IPS DF 6.9 (cell line): ENCODE results near the gene IFI27L1.

Experiments used
- DNase-seq: peaks from one replicate; pipeline ENCODE4 v3.0.0-alpha.2; 2013; ENCODE audit warnings: low read depth, low spot score
- H3K27ac ChIP-seq: one replicate; pipeline ENCODE4 v1.5.1; 2013; ENCODE audit warnings: low read length, control low read depth
- H3K27me3 ChIP-seq: 2 replicates; pipeline ENCODE4 v1.6.1; 2013; ENCODE audit warnings: mild to moderate bottlenecking, low read length; ENCODE audit not compliant: control insufficient read depth, insufficient read depth
- H3K36me3 ChIP-seq: 2 replicates; pipeline ENCODE4 v1.6.1; 2013; ENCODE audit warnings: low read length; ENCODE audit not compliant: control insufficient read depth, insufficient read depth
- H3K4me1 ChIP-seq: 2 replicates; pipeline ENCODE4 v1.6.1; 2013; ENCODE audit warnings: low read length; ENCODE audit not compliant: control insufficient read depth, insufficient read depth
- H3K4me3 ChIP-seq: 2 replicates; pipeline ENCODE4 v1.5.1; 2013; ENCODE audit warnings: mild to moderate bottlenecking, low read length
- H3K9me3 ChIP-seq: 2 replicates; pipeline ENCODE4 v1.6.1; 2013; ENCODE audit warnings: low read length, inconsistent platforms; ENCODE audit not compliant: control insufficient read depth, insufficient read depth
- WGBS: extraction: QIAGEN DNeasy Blood & Tissue Kit; methylation state at CpG from one replicate; pipeline ENCODE4 v1.1.7; 2013; ENCODE audit warnings: mixed read lengths, missing lambda C conversion rate; ENCODE audit not compliant: insufficient read length, insufficient coverage; 5-methylcytosine and 5-hydroxymethylcytosine counted together

The IFI27L1 gene

GRCh38 chr14:94123868-94124267 lies 42.8 kb downstream of the IFI27L1 start:
- WGBS = no CpG with 5 or more reads among the region's 1 CpG
- H3K4me3 ChIP-seq = no peak overlapping the region

GRCh38 chr14:94124582-94125377 lies 43.7 kb downstream of the IFI27L1 start:
- WGBS = no CpG with 5 or more reads among the region's 9 CpGs
- no peaks in the 10 kb centered on the region for H3K9me3 ChIP-seq
- DNase-seq = no peak
- H3K27ac ChIP-seq = no peak overlapping the region
- no peak overlapping the region for H3K4me3 ChIP-seq
- no peaks in the 10 kb centered on the region for H3K36me3 ChIP-seq
- no peaks in the 10 kb centered on the region for H3K27me3 ChIP-seq
- H3K4me1 ChIP-seq = no peaks in the 10 kb centered on the region

More at GRCh38 chr14:94123868-94124267, 42.8 kb downstream of the IFI27L1 start:
- Histone ChIP-seq H3K27me3 (no peaks in the 10 kb centered on the region), H3K9me3 (no peaks in the 10 kb centered on the region), H3K27ac (no peak overlapping the region), H3K36me3 (no peaks in the 10 kb centered on the region), H3K4me1 (no peaks in the 10 kb centered on the region)
- DNase-seq = no peak

GRCh38 chr14:94125659-94126418 lies 44.7 kb downstream of the IFI27L1 start:
- no CpG with 5 or more reads among the region's 6 CpGs for whole genome bisulfite sequencing
- Histone ChIP-seq H3K4me1 (no peaks in the 10 kb centered on the region), H3K36me3 (no peaks in the 10 kb centered on the region), H3K27ac (no peak overlapping the region), H3K9me3 (no peaks in the 10 kb centered on the region), H3K4me3 (no peak overlapping the region), H3K27me3 (no peaks in the 10 kb centered on the region)
- no peak for DNase-seq

GRCh38 chr14:94126419-94126677 lies 45.2 kb downstream of the IFI27L1 start:
- no peak overlapping the region for H3K4me3 ChIP-seq
- H3K36me3 ChIP-seq = no peaks in the 10 kb centered on the region
- no peaks in the 10 kb centered on the region for H3K4me1 ChIP-seq
- H3K27ac ChIP-seq = no peak overlapping the region
- H3K27me3 ChIP-seq = no peaks in the 10 kb centered on the region
- DNase-seq = no peak
- WGBS = no CpG with 5 or more reads among the region's 1 CpG
- H3K9me3 ChIP-seq = no peaks in the 10 kb centered on the region

- DNase-seq = no peak
- Histone ChIP-seq H3K27me3 (no peaks in the 10 kb centered on the region), H3K36me3 (no peaks in the 10 kb centered on the region), H3K9me3 (no peaks in the 10 kb centered on the region), H3K4me3 (no peak overlapping the region), H3K4me1 (no peaks in the 10 kb centered on the region), H3K27ac (no peak overlapping the region)
- WGBS = no CpG with 5 or more reads among the region's 5 CpGs
Measured at GRCh38 chr14:94126800-94127199, 45.7 kb downstream of the IFI27L1 start.

- Histone ChIP-seq H3K36me3 (no peaks in the 10 kb centered on the region), H3K4me3 (no peak overlapping the region), H3K4me1 (no peaks in the 10 kb centered on the region), H3K27me3 (no peaks in the 10 kb centered on the region), H3K27ac (no peak overlapping the region), H3K9me3 (no peaks in the 10 kb centered on the region)
- no peak for DNase-seq
- WGBS = no CpG with 5 or more reads among the region's 6 CpGs
Measured at GRCh38 chr14:94127330-94127729, 46.2 kb downstream of the IFI27L1 start.

- no peak overlapping the region; the same call in 1 of the 2 replicates for H3K4me3 ChIP-seq
Measured at GRCh38 chr14:94128216-94128839, 47.2 kb downstream of the IFI27L1 start.

GRCh38 chr14:94129111-94129757 lies 48.1 kb downstream of the IFI27L1 start, which contains the start of gene IFI27L2:
IFI27L2 (minus strand) TSS chr14:94129604; CDS start chr14:94129564, 40 bp downstream.
- no peak for DNase-seq
- Histone ChIP-seq H3K27me3 (no peaks in the 10 kb centered on the region), H3K27ac (no peak within 1 kb of the TSS), H3K36me3 (no peaks in the 10 kb centered on the region), H3K9me3 (no peaks in the 10 kb centered on the region), H3K4me1 (no peaks in the 10 kb centered on the region), H3K4me3 (peak within 1 kb of the TSS; percentile 69; the same call in 1 of the 2 replicates)
- no CpG with 5 or more reads among the region's 27 CpGs for WGBS

More at GRCh38 chr14:94128216-94128839, 47.2 kb downstream of the IFI27L1 start:
- Histone ChIP-seq H3K27ac (no peak overlapping the region), H3K4me1 (no peaks in the 10 kb centered on the region), H3K9me3 (no peaks in the 10 kb centered on the region), H3K36me3 (no peaks in the 10 kb centered on the region), H3K27me3 (no peaks in the 10 kb centered on the region)
- WGBS = no CpG with 5 or more reads among the region's 14 CpGs
- no peak for DNase-seq

- no peaks in the 10 kb centered on the region for H3K36me3 ChIP-seq
- no peaks in the 10 kb centered on the region for H3K27me3 ChIP-seq
- no peak for DNase-seq
- H3K27ac ChIP-seq = no peak overlapping the region
- H3K9me3 ChIP-seq = no peaks in the 10 kb centered on the region
- no CpG with 5 or more reads among the region's 12 CpGs for WGBS
- H3K4me1 ChIP-seq = no peaks in the 10 kb centered on the region
- H3K4me3 ChIP-seq = peak overlapping the region; percentile 33; the same call in 1 of the 2 replicates
Measured at GRCh38 chr14:94129758-94130414, 48.8 kb downstream of the IFI27L1 start.
